HG03196 (cell line): ENCODE data around the gene RBMS3.

Experiments
- ATAC-seq: cut with Tn5 transposase; IDR thresholded peaks from one replicate; pipeline ENCODE4 v1.9.1; 2021; ENCODE audit not compliant: unreplicated experiment

Gene RBMS3

GRCh38 chr3:29275309-29275708 lies 5.6 kb upstream of the RBMS3 start:
- ATAC-seq, result no peak

DNA sequence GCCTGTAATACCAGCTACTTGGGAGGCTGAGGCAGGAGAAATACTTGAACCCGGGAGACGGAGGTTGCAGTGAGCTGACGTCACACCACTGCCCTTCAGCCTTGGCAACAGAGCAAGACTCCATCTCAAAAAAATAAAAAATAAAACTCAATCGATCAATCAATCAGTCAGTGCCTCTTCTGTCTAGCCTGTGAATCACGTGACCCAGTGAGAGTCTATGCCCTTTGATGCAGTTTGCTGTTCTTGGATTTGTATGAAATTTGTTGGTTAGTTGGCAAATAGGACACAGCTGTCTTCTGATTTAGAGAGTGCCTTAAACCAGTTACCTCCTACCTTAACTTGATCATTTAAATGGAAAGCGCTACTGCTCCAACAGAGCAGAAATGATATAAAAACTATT lies 3.6 kb upstream of the RBMS3 start:
- no peak for ATAC-seq

DNA sequence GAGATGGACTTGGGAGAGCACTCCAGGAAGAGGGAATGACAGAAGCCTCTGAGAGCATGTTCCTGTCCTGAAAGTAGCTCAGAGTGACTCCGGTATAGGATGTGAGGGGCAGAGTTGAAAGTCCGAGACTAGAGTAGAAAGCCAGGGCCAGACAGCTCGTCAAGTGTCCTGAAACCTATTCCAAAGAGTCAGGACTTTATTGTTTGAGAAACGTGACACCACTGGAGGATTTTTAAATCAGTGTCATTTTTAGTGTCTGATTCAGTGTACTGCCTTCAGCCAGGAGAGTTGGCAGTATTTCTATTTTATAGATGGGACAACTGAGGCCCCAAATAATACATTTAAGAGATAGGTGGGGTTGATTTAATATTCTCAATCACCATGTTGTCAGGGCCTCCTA lies 1.6 kb upstream of the RBMS3 start:
- ATAC-seq, result no peak

- no peak for ATAC-seq
These were observed 1.1 kb upstream of the RBMS3 start for GRCh38 chr3:29279806-29280205.

DNA sequence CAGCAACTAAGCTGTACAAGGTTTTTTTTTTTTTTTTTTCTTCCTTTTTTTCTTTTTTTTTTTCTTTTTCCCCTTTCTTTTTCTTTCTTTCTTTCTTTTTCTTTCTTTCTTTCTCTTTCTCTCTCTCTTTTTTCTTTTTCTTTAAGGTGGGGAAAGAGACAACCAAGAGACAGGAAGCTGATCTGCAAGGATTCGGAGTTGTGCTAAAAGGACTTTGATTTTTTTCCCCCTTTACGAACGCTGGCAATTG lies 148 bp downstream of the RBMS3 start:
- no peak for ATAC-seq

DNA sequence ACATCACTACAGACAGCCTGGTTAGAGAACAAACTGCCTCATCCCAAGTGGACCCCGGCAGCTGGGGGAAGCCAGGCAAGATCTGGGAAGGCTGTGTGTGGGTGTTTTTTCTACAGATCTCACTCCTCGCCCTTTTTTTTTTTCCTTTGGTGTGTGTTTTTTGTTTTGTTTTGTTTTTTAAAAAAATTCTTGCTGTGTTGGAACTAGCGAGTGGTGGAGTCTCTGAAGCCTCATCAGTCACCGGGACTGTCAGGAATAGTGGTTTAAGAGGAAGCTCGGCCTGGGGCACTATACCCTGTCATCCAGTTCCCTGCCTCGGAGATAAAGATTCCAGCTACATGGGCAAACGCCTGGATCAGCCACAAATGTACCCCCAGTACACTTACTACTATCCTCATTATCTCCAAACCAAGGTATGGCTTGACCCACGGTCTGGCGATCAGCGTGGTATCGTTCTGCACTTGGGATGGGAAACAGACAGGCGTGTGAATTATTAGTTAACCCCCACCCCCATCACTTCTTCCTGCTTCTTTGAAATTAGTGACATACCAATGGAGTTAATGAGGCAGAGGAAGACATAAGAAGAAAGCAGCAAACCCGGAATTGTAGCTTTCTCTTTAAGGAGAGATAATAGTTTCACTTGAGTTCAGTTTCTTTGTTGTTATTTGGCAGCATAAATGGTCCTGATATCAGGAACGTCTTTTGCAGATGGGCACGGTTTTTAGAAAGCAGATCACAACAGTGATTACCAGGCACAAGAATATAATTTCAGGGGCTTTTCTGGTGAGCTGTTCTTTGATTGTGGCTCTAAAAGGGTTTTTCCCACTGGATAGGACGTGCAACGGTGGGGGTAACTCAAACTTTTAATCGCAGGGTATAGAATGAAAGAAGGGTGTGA lies 722 bp downstream of the RBMS3 start:
- ATAC-seq, result peak; percentile 53

GRCh38 chr3:29282427-29283230 lies 1.8 kb downstream of the RBMS3 start:
- ATAC-seq, result peak; percentile 4

DNA sequence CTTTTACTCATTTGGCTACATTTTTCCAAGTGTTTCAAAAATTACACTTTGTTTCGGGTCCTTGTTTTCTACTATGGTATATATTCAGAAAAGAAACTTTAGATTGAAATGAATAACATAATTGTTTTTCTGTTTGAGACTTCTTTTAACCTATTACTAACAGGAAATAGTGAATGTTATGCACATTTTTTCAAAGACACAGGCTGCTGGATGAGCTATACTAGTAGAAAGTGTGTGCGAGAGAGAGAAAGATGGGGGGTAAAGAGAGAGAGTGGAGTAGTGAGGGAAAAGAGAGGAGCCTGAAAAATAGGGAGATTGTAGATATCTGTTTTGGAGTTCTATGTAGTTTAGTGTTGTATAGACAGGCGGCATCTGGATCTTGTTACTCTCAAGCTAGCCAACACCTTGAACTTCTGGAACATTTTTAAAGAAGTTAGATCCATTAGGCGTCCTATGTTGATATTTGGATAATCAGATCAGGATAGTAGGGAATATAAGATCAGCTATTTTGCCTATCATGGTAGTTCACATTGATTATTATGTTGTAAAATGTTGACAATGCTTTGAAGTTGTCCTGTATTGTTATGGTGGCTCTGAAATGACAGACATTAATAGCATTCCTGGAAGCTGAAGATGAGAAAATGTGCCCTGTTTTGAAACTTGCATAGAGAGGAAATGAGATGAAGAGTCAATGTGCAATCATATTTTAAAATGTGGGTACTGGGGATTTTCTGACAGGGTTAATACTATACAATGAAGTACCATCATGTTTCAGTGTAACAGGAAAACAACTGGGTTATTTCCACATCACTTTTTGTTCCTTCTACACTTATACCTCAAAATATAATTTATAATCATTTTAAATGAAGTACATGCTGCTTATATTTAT lies 2.6 kb downstream of the RBMS3 start:
- ATAC-seq, result no peak

DNA sequence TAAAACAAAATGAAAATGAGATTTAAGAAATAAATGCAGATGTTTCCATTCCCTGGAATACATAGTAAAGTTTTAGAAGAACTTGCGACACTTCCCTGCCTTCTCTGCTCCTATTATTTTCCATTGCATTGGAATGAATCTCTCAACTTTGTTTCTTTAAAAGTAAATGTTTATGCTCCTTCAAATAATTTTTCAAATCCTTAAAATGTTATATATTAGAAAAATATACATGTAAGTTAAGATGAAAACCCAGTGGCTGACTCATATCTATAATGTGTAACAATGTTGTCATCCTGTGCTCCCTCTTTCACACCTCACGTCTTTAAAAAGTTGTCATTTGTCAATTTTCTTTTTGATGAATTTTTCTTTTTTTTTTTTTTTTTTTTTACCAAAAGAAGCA lies 3.6 kb downstream of the RBMS3 start:
- no peak for ATAC-seq

- no peak for ATAC-seq
These were observed 4.7 kb downstream of the RBMS3 start for GRCh38 chr3:29285471-29286071.

GRCh38 chr3:29286478-29287240 lies 5.8 kb downstream of the RBMS3 start:
- no peak for ATAC-seq

GRCh38 chr3:29290596-29290995 lies 9.7 kb downstream of the RBMS3 start:
- no peak for ATAC-seq

GRCh38 chr3:29291260-29291981 lies 10.6 kb downstream of the RBMS3 start:
- no peak for ATAC-seq

DNA sequence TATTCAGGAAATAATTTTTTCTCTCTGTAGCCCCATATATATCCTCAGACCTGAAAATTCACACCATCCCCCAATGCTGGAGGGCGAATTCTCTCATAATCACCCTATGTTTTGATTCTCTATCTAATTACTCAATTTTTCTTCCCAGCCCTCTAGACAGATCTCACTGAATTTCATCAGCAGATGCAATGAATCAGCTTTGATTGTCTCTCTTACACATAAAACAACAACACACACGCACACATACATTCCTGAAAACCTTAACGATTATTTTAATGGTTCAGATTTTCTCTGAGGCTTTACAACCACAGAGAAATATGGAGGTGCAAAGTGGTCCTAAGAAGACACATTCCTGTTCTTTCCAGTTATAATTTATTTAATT lies 11.1 kb downstream of the RBMS3 start:
- ATAC-seq, result no peak

DNA sequence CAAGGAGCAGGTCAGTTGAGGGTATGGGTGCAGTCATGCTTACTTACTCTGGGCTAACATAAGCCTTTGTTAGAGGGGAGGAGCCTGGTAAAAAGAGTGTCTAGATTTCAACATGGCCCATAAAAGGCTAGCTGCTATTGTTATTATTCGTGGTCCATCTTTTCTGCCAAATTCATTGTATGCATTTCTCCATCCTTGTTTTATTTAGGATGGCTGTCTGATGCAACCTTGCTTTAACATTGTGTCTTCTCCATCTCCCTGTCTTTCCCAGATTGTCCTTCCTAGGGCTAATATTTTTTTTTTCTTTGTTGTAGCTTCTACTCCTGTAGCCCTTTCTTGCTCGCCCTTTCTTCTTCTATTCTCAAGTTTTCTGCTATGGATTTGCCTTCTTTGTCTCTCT lies 12.6 kb downstream of the RBMS3 start:
- ATAC-seq, result no peak

- no peak for ATAC-seq
These were observed 17.1 kb downstream of the RBMS3 start for GRCh38 chr3:29297998-29298397.

DNA sequence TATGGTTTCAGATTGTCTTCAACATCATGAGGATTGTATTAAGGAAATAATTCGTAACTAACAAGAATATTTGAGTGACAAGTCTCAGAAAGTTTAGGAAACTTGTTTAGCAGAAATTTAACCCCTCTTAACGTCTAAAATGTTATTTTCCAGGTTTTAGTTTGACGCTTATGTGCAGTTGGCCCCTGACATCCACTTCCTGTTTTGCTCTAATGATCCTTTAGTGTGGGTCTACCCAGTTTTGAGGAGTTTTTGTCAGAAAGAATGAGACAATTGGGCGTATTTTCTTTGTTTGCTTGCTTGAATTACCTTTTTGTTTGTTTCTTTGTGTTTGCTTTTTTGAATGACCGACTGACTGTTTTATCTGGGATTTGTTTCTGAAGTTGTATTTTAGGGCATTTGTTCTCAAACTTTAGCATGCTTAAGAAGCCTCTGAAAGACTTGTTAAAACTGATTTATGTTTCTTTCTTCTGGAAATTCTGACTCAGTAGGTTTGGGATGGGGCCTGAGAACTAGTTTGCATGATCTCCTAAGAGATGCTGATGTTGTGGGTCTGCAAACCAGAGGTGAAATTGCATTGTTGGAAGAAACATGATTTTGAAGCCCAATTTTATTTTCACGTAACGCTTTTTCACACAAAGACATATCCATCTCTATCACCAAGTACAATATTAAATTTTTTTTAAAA lies 20.6 kb downstream of the RBMS3 start:
- ATAC-seq, result no peak

DNA sequence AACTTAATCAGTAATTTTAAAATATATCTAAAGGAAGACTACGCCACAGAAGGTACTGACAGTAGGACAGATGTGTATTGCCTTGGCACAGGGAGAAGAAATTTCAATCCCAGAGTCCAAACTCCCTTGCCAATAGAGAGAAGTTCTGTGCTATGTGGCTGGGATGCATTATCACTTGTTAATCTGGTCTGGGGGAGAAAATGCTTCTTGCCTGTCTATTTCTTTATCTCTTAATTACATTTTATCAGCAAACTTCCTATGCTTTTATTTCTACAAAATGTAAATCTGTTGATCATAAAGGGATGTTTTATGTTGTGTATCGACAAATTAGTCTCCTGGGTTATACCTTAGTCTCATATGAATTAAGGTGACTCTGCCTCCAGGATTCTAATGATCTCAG lies 21.7 kb downstream of the RBMS3 start:
- ATAC-seq, result no peak

DNA sequence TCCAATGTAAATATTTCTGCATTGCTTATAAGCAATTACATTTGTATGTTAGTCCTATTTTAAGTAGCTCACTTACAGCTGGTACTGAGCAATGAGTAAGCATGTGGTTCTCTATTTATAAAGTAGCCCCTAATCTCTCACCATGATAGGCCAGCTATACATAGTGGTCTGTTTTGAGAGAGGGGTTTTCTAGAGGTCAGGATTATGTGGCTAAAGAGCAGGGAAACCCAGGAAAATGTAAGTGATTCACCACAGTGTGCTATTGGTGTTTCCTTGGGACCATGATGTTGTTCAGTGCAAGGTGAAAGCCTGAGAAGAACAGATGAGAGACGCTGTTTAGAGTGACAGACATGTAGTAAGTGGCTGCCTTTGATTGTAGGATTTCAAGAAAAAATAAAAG lies 26.4 kb downstream of the RBMS3 start:
- no peak for ATAC-seq
